K562 (cell line): ENCODE measurements around the gene RAPGEFL1. TPM values are rescaled to one million over a fixed set of nuclear protein-coding genes. Genes with fewer than 3 reads are reported as not detected.

Experiments
- MGA ChIP-seq: fragments of 450-650 bp; IDR thresholded peaks from 2 replicates; pipeline ENCODE4 v1.6.1; 2016; ENCODE audit warnings: mild to moderate bottlenecking, moderate library complexity
- NR4A1 ChIP-seq, 2 experiments: fragments of 250-450 bp in 1 of 2; fragments of 450-650 bp in 1 of 2; sonication (Bioruptor Pico) in 1 of 2; IDR thresholded peaks; 2 replicates each; pipeline versions ENCODE4 v1.4.0 to v1.6.1; 2016 to 2020; ENCODE audit warnings: mild to moderate bottlenecking in 2 of 2, missing compliant biosample characterization in 1 of 2, missing genetic modification characterization in 1 of 2, moderate library complexity in 1 of 2
- POLR2H ChIP-seq: IDR thresholded peaks from 2 replicates; pipeline ENCODE4 v1.6.1; 2016; ENCODE audit warnings: missing genetic modification characterization, low read depth, mild to moderate bottlenecking, control low read depth, missing compliant biosample characterization, moderate library complexity
- SLC30A9 ChIP-seq: fragments of 250-450 bp; sonication (Bioruptor Pico); IDR thresholded peaks from 2 replicates; pipeline ENCODE4 v1.8.0; 2022; ENCODE audit warnings: mild to moderate bottlenecking, moderate library complexity
- ZNF175 ChIP-seq: fragments of 200-800 bp; sonication (Bioruptor generic); IDR thresholded peaks from 2 replicates; pipeline ENCODE4 v1.6.1; 2016; ENCODE audit warnings: low read depth, mild to moderate bottlenecking, missing genetic modification characterization, missing compliant biosample characterization
- ZNF561 ChIP-seq: fragments of 450-650 bp; formaldehyde crosslinking; conservative IDR thresholded peaks from 2 replicates; pipeline ENCODE4 v1.4.0; 2020; ENCODE audit warnings: mild to moderate bottlenecking, moderate library complexity
- ZNF76 ChIP-seq: fragments of 250-450 bp; sonication (Bioruptor Pico); IDR thresholded peaks from 2 replicates; pipeline ENCODE4 v1.4.0; 2020; ENCODE audit warnings: mild to moderate bottlenecking, moderate library complexity, borderline replicate concordance
- ZNF766 ChIP-seq: fragments of 200-800 bp; sonication (Bioruptor generic); conservative IDR thresholded peaks from 2 replicates; pipeline ENCODE4 v1.6.1; 2016; ENCODE audit warnings: missing genetic modification characterization, missing compliant biosample characterization
- polyA plus RNA-seq, 8 experiments: library from polyadenylated mRNA; depleted of rRNA in 4 of 8; stranded (reverse) in 5 of 8; unstranded in 3 of 8; fragments of >200 nt; fragmentation: Nextera tagmentation in 2 of 8; fragmentation: Illumina TruSeq in 1 of 8; extraction: Ambion mirVana in 2 of 8; extraction: Trizol in 1 of 8; gene quantifications; 2 replicates each; pipeline versions ENCODE4 v1.2.1 to v1.2.3, GENCODE V29; 2011 to 2014; ENCODE audit warnings: inconsistent platforms in 1 of 8, missing spikeins in 1 of 8
- total RNA-seq, 7 experiments: library from RNA; depleted of rRNA in 6 of 7; stranded (reverse); fragments of >200 nt in 6 of 7; fragmentation: Illumina TruSeq in 2 of 7; extraction: Trizol in 2 of 7; gene quantifications; 2 replicates each; pipeline versions ENCODE4 v1.2.1 to v1.2.3, GENCODE V29; 2011 to 2021; ENCODE audit warnings: low replicate concordance in 1 of 7
- TF ChIP-seq, protein P1 (sequence below): fragments of 450-650 bp; IDR thresholded peaks from 2 replicates; pipeline ENCODE4 v1.6.1; 2017; ENCODE audit warnings: antibody characterized with exemption, mild to moderate bottlenecking
- TF ChIP-seq, protein P2 (sequence below): fragments of 450-650 bp; IDR thresholded peaks from 2 replicates; pipeline ENCODE4 v1.6.1; 2016; ENCODE audit warnings: low read depth, mild to moderate bottlenecking, moderate library complexity

Gene RAPGEFL1
- total and polyA plus RNA-seq, 9 of the 15 experiments (the other 6 are each of a cell fraction or from before 2014, with no cell fraction given): 0.18 to 4.1 (median 2.1) TPM

GRCh38 chr17:40153603-40154236 lies 23.6 kb upstream of the RAPGEFL1 start (continued):
- TF ChIP-seq, protein P1, sequence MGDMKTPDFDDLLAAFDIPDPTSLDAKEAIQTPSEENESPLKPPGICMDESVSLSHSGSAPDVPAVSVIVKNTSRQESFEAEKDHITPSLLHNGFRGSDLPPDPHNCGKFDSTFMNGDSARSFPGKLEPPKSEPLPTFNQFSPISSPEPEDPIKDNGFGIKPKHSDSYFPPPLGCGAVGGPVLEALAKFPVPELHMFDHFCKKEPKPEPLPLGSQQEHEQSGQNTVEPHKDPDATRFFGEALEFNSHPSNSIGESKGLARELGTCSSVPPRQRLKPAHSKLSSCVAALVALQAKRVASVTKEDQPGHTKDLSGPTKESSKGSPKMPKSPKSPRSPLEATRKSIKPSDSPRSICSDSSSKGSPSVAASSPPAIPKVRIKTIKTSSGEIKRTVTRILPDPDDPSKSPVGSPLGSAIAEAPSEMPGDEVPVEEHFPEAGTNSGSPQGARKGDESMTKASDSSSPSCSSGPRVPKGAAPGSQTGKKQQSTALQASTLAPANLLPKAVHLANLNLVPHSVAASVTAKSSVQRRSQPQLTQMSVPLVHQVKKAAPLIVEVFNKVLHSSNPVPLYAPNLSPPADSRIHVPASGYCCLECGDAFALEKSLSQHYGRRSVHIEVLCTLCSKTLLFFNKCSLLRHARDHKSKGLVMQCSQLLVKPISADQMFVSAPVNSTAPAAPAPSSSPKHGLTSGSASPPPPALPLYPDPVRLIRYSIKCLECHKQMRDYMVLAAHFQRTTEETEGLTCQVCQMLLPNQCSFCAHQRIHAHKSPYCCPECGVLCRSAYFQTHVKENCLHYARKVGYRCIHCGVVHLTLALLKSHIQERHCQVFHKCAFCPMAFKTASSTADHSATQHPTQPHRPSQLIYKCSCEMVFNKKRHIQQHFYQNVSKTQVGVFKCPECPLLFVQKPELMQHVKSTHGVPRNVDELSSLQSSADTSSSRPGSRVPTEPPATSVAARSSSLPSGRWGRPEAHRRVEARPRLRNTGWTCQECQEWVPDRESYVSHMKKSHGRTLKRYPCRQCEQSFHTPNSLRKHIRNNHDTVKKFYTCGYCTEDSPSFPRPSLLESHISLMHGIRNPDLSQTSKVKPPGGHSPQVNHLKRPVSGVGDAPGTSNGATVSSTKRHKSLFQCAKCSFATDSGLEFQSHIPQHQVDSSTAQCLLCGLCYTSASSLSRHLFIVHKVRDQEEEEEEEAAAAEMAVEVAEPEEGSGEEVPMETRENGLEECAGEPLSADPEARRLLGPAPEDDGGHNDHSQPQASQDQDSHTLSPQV: peak; percentile 47; the same call in 1 of the 2 replicates
- TF ChIP-seq POLR2H (tag) (no peak), SLC30A9 (CRISPR knock-in tag) (no peak), NR4A1 (CRISPR knock-in tag; IDR thresholded peaks at IDR 0.05) (no peak), NR4A1 (tag; IDR thresholded peaks at IDR 0.05) (peak; percentile 30; the same call in 1 of the 2 replicates), ZNF175 (CRISPR knock-in tag) (0 out of 2 replicates have a peak, but pooled peaks have one; percentile 49), ZNF76 (CRISPR knock-in tag) (no peak), MGA (no peak; the same call in 1 of the 2 replicates), ZNF561 (CRISPR knock-in tag) (no peak), ZNF766 (CRISPR knock-in tag) (0 out of 2 replicates have a peak, but pooled peaks have one; percentile 32)
- TF ChIP-seq, protein P2, sequence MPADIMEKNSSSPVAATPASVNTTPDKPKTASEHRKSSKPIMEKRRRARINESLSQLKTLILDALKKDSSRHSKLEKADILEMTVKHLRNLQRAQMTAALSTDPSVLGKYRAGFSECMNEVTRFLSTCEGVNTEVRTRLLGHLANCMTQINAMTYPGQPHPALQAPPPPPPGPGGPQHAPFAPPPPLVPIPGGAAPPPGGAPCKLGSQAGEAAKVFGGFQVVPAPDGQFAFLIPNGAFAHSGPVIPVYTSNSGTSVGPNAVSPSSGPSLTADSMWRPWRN: no peak
